ENCODE results near the gene PLD4.
"Not testable (repeated sequence)": the region's sequence is repeated elsewhere in the genome, so short reads cannot be mapped to it uniquely, and the experiment has no call there.

DNA sequence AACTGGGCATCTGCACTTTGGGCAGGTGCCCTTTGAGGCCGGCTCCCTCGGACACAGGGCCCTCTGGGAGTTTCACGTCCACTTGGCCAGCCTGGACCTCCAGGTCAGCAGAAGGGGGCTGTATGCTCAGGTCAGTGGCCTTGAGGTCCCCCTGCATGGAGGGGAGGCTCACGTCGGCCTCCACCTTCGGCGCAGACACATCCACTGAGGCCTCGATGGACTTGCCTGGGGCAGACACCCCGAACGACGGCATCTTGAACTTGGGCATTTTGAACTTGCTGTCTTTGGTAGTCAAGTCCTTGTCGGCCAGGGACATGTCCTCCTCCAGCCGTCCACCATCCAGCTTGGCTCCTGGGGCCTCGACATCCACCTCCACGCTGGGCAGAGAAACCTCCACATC is 26.0 kb downstream of the PLD4 start:
- not testable (repeated sequence) for TF ChIP-seq CTCF (IDR thresholded peaks at IDR 0.05; ENCODE audit: low read depth, low read length, poor library complexity, severe bottlenecking); EZH2phosphoT487 (IDR thresholded peaks at IDR 0.05; ENCODE audit: borderline replicate concordance, low read length)
